Choroid plexus epithelial cell (primary cell): ENCODE measurements around the gene FAM25G.
"Not testable (repeated sequence)": the region's sequence is repeated elsewhere in the genome, so short reads cannot be mapped to it uniquely, and the experiment has no call there.

Experiments used
- DNase-seq: peaks from one replicate; pipeline ENCODE4 v3.0.0-alpha.2; 2010; ENCODE audit warnings: low read depth
- H3K4me3 ChIP-seq: 2 replicates; pipeline ENCODE4 v1.5.1; 2011; ENCODE audit warnings: low read depth, mild to moderate bottlenecking, control low read depth, low read length, moderate library complexity
- TF ChIP-seq, protein P1 (sequence below): conservative IDR thresholded peaks from 2 replicates; pipeline ENCODE4 v1.5.1; 2011; ENCODE audit warnings: low read depth, mild to moderate bottlenecking, control low read depth, inconsistent platforms, low read length, moderate library complexity

FAM25G gene

DNA sequence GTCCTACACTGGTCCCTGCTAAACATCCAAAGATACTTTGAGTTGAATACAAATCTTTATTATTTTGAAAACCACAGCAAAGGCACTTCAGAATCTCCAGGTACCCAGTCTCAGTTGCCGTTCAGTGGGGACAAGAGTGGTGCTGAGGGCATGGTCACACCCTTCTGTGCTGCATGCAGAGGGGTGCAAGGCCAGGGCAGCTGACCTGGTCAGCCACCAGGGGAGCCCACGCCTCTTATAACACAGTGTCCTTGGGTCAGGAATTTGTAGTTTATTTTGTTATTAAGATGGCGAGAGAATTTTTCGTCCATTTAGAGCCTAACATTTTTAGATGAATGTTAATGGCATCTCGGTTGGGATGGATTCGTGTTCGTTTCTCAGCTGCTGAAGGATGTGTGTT is 23.5 kb downstream of the FAM25G start:
- H3K4me3 ChIP-seq, DNase-seq: not testable (repeated sequence)

DNA sequence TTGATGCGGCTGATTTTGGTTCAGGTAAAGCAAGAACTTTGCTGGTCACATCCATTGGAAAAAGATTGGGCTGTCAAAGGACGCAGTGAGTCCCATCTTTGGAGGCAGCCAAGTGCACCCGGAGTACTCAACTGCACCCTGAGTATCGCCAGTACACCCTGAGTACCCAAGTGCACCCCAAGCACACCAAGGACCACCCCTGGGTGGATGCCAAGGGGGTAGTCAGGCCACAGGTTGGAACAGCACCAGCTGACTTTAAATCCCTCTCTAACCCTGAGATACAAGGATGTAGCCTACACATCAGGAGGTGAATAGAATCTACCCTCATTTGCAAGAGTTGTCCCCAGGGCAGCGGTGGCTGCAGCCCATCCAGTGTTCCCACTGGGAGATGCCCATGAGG is 24.0 kb downstream of the FAM25G start:
- not testable (repeated sequence) for H3K4me3 ChIP-seq, DNase-seq

DNA sequence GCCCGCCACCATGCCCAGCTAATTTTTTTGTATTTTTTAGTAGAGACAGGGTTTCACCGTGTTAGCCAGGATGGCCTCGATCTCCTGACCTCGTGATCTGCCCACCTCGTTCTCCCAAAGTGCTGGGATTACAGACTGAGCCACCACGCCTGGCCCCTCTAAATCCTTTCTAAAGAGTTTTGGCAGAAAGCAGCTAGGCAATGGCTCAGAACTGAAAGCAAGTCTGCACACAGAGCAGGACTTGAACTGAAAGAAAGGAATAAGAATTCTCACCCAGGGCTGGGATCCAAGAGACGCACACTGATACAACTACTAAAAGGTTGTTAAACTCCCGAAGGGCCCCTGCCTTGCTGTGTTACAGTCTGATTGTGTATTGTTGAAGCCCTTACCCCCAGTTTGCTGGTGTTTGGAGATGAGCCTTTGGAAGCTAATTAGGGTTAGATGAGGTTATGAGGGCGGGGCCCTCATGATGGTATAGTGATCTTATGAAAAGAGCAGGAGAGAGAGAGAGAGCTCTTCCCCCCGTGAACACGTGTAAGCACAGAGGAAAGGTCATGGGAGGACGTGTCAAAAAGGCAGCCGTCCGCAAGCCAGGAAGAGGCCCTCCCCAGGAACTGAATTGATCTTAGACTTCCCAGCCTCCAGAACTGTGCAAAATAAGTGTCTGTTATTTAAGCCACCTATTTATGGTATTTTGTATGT is 26.1 kb downstream of the FAM25G start:
- DNase-seq = peak; percentile 28
- H3K4me3 ChIP-seq = not testable (repeated sequence)

DNA sequence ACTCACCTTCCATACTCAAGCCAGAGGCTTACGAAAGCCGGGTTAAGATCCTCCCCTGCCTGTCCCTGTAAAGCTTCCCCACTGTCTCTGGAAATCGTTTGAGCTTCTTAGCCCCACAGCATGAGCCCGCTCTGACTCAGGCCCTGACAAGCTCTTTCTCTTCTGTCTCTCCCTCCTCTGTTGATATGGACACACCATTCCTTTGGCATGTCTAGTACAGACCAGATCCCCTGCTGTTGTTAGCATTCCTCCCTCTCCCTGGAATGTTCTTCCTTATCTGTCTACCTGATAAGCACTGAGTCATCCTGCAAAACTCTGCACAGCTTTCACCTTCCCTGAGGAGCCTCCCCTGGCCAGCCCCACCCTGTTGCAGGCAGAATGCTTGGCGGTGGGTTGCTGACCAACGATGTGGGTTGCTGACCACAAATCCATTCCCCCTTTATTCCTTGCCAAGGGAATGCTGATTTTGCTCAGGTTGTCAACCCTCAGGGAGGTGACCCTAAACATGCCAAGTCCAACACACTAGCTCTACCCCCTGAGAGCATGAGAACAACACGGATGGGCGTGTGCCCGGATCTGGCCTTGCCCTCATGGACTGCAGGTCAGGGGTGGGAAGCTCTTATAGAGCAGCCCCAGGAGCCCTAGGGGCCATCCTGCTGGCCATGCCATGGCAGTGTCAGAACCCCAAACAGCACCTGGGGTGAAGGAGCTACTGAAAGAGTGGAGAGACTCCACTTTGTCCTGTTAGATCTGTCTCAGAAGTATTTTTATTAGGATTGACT is 28.7 kb downstream of the FAM25G start:
- H3K4me3 ChIP-seq, DNase-seq: not testable (repeated sequence)

DNA sequence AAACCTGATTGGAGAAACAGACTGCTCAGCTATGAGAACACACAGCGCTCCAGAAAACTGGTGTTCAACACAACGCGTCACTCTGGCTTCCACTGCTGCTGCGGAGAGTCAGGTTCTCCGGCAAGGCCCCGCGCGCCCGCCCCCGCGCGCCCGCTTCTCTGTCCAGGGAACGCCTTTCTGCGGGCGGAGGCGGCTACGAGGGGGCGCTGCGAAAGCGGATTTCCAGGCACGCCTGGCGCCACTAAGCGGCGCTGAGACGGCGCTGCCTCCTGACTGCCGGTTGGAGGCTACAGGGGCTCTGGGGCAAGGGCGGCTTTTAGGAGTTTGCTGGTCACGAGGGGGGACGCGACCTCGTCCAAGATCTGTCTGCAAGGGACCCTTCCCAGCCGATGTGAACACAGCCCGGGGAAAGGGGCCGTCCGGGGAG is 30.2 kb downstream of the FAM25G start:
- H3K4me3 ChIP-seq = not testable (repeated sequence)
- TF ChIP-seq, protein P1, sequence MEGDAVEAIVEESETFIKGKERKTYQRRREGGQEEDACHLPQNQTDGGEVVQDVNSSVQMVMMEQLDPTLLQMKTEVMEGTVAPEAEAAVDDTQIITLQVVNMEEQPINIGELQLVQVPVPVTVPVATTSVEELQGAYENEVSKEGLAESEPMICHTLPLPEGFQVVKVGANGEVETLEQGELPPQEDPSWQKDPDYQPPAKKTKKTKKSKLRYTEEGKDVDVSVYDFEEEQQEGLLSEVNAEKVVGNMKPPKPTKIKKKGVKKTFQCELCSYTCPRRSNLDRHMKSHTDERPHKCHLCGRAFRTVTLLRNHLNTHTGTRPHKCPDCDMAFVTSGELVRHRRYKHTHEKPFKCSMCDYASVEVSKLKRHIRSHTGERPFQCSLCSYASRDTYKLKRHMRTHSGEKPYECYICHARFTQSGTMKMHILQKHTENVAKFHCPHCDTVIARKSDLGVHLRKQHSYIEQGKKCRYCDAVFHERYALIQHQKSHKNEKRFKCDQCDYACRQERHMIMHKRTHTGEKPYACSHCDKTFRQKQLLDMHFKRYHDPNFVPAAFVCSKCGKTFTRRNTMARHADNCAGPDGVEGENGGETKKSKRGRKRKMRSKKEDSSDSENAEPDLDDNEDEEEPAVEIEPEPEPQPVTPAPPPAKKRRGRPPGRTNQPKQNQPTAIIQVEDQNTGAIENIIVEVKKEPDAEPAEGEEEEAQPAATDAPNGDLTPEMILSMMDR = peak; percentile 27
- peak; percentile 92 for DNase-seq

DNA sequence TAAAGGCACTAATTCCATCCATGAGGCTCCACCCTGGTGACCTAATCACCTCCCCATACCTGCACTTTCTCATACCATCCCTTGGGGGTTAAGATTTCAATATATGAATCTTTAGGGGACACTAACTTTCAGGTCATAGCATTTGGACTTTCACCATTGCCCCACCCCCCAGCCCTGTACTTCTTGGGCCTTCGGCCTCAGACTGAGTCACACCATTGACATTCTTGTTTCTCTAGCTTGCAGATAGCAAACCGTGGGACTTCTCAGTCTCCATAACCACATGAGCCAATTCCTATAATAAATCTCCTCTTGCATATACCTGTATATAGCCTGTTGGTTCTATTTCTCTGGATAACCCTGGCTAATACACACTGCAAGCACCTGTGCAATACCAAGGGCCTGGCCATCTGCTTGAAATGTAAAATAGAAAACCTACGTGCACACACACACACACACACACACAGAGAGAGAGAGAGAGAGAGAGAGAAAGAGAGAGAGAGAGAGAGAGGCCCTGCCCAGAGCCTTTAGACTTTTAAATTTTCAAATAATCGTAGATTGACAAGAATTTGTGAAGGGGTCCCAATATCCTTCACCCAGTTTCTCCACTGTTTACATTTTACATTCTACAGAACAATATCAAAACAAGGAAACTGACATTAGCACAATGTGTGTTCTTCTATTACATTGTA is 32.9 kb downstream of the FAM25G start:
- peak; percentile 89 for DNase-seq
- H3K4me3 ChIP-seq = no peak overlapping the region
- TF ChIP-seq, protein P1 = no peak

DNA sequence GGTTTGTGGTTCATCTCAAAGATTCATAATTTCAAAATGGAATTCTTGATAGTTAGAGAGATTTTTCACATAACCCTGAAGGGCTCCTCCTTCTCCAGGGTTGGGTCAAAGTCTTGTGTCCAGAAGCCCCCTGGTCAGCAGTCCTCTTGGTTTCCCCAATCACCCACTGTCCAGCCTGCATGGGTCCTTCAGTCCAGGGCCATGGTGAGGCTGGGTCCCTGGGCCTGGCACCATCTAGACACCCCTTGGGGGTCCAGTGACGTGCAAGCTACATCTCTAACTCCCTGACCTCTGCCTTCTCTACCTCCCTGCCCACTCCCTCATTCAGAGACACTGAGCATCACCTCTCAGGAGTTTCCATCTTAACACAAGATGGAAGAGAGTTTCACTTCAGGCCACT is 33.7 kb downstream of the FAM25G start:
- TF ChIP-seq, protein P1 = no peak
- H3K4me3 ChIP-seq = no peak overlapping the region
- no peak for DNase-seq

DNA sequence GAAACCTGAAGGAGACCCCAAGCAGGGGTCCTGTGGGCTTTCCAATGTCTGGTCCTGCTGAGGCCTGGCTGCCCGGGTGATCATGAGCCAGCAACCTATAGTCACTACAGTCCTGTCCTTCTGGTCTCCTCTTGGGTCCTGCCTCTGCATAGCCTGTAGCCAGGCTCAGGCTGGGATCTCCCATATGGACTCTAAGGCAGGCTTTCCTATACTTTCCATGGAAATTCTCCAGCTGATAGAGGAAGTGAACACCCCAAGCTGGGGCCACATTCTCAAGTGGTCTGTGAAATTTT is 34.0 kb downstream of the FAM25G start:
- H3K4me3 ChIP-seq = no peak overlapping the region
- TF ChIP-seq, protein P1 = no peak
- DNase-seq = peak; percentile 11

DNA sequence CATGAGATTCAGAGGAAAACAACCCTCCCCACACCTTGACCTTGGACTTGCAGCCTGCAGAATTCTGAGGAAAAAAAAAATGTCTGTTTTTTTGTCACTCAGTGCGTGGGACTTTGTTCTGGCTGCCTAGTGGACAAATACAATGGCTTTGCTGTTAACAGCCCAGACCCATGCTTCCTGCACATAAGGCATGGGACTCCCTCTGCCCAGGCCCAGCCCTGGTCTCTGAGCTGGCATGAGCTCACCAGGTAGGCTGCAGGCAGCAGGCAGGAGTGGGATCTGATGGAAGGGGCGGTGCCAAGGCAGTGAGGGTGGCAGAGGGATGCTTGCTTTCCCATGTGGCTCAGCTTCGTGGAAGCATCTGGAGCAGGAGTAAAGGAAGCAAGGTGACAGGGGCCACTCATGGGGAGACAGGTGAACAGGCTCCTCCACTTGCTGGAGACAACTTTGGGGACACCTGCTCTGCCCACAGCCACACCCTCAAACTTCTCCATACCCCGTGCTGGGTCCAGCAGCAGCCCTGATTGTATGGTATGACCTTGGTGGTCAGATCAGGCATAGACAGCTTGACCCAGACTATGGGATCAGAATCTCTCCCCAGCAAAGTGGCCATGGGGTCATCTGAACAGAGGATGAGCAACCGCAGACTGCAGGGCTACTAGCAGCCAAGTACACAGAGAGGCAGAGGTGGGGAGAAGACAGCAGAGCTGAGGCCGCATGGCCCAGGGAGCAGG is 34.5 kb downstream of the FAM25G start:
- DNase-seq = no peak
- no peak overlapping the region for H3K4me3 ChIP-seq
- TF ChIP-seq, protein P1 = no peak
